GM21515 (cell line): ENCODE results near the gene NAALADL2.

Experiments used
- ATAC-seq: cut with Tn5 transposase; IDR thresholded peaks from one replicate; pipeline ENCODE4 v1.9.1; 2021; ENCODE audit not compliant: unreplicated experiment

The NAALADL2 gene

GRCh38 chr3:175295248-175296130, 436.4 kb downstream of the NAALADL2 start:
- no peak for ATAC-seq

- no peak for ATAC-seq
Observed at GRCh38 chr3:175297216-175297615, 438.1 kb downstream of the NAALADL2 start.

GRCh38 chr3:175301741-175302140, 442.6 kb downstream of the NAALADL2 start:
- no peak for ATAC-seq

GRCh38 chr3:175304404-175304803, 445.3 kb downstream of the NAALADL2 start:
- ATAC-seq = no peak

- no peak for ATAC-seq
Observed at GRCh38 chr3:175307642-175308041, 448.5 kb downstream of the NAALADL2 start.

- ATAC-seq = no peak
Observed at GRCh38 chr3:175308097-175308496, 449.0 kb downstream of the NAALADL2 start.

GRCh38 chr3:175310046-175310445, 450.9 kb downstream of the NAALADL2 start:
- ATAC-seq = no peak

GRCh38 chr3:175311404-175311803, 452.3 kb downstream of the NAALADL2 start:
- ATAC-seq = no peak

GRCh38 chr3:175311946-175312345, 452.8 kb downstream of the NAALADL2 start:
- ATAC-seq = no peak

- no peak for ATAC-seq
Observed at GRCh38 chr3:175312791-175313190, 453.7 kb downstream of the NAALADL2 start.

- ATAC-seq = no peak
Observed at GRCh38 chr3:175316799-175317198, 457.7 kb downstream of the NAALADL2 start.

GRCh38 chr3:175325440-175325839, 466.3 kb downstream of the NAALADL2 start:
- ATAC-seq = no peak

GRCh38 chr3:175326041-175326440, 466.9 kb downstream of the NAALADL2 start:
- ATAC-seq = no peak

- ATAC-seq = no peak
Observed at GRCh38 chr3:175329373-175329772, 470.2 kb downstream of the NAALADL2 start.

GRCh38 chr3:175335229-175335628, 476.1 kb downstream of the NAALADL2 start:
- no peak for ATAC-seq

- no peak for ATAC-seq
Observed at GRCh38 chr3:175336406-175337133, 477.4 kb downstream of the NAALADL2 start.

GRCh38 chr3:175337631-175338030, 478.5 kb downstream of the NAALADL2 start:
- ATAC-seq = no peak

- no peak for ATAC-seq
Observed at GRCh38 chr3:175338775-175339535, 479.8 kb downstream of the NAALADL2 start.

GRCh38 chr3:175340338-175341015, 481.3 kb downstream of the NAALADL2 start:
- no peak for ATAC-seq

GRCh38 chr3:175342196-175342595, 483.1 kb downstream of the NAALADL2 start:
- no peak for ATAC-seq

- no peak for ATAC-seq
Observed at GRCh38 chr3:175343946-175344345, 484.8 kb downstream of the NAALADL2 start.
